Measurements from ENCODE around the gene ZNF132.
"Not testable (repeated sequence)": the region's sequence is repeated elsewhere in the genome, so short reads cannot be mapped to it uniquely, and the experiment has no call there.

Gene ZNF132

DNA sequence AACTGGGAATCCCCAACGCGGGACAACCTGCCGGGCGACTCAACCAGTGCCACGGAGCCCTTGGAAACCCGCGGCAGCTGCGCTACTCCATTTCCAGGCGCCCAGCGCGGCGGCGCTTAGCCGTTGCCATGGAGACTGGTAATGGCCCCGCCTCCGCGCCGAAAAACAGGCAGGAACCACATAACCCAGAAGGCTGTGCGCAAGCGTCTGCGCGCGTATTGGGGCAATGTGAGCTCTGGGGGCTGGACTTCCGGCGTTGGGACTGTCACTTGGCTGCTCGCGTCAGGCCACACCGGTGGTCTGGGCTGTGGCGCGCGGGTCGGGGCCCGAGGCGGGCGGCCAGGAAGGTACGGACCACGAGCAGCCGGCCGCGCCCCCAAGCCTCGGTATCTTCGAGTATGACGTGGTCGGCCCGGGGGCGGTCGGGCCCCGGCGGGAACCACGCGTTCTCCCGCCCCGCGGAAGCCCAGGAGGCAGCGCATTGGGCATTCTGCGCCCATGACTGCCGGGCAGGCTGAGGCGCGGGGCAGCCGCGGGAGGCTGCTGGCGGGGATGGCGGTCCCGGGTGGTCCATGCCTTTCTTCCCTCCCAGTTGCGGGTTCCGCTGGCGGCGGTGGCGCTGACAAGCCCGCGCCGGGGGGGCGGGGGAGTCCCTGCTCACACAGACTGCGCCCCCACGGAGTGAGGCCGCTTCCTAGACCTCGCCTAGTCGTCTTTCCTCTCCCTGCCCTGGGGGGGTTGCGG is 11.6 kb upstream of the ZNF132 start, which contains the start of gene ZNF324B:
TSS of gene ZNF324B (plus strand) at position 265 of the 744 bp plus-strand sequence. CDS start 2,080 bp downstream, outside the sequence.
- peaks cover 0 to 25% (median 24%) of the 10 kb centered on the region in 5 donors for H3K36me3 ChIP-seq (ENCODE audit: control insufficient read depth in 5 of 5, insufficient read depth in 5 of 5, low read length in 5 of 5)
- peaks cover 0 to 2% (median 0%) of the 10 kb centered on the region in 5 donors for H3K27me3 ChIP-seq (ENCODE audit: control insufficient read depth in 5 of 5, insufficient read depth in 4 of 5, low read length in 5 of 5)
- H3K9ac ChIP-seq (ENCODE audit: low read length in 5 of 5) = peak within 1 kb of the TSS in 4 of 5 donors; percentile 73 to 86 (median 85)
- peaks cover 3 to 16% (median 12%) of the 10 kb centered on the region in 5 donors for H3K4me1 ChIP-seq (ENCODE audit: control insufficient read depth in 5 of 5, insufficient read depth in 5 of 5, low read length in 5 of 5)
- peak within 1 kb of the TSS; percentile 41 for H3K27ac ChIP-seq (ENCODE audit: low read depth, low read length)
- peaks cover 0 to 3% (median 0%) of the 10 kb centered on the region in 5 donors for H3K9me3 ChIP-seq (ENCODE audit: control insufficient read depth in 5 of 5, low read length in 5 of 5)
- peak within 1 kb of the TSS; percentile 63 to 88 (median 87) for H3K4me3 ChIP-seq (ENCODE audit: low read depth in 1 of 5, low read length in 5 of 5)

DNA sequence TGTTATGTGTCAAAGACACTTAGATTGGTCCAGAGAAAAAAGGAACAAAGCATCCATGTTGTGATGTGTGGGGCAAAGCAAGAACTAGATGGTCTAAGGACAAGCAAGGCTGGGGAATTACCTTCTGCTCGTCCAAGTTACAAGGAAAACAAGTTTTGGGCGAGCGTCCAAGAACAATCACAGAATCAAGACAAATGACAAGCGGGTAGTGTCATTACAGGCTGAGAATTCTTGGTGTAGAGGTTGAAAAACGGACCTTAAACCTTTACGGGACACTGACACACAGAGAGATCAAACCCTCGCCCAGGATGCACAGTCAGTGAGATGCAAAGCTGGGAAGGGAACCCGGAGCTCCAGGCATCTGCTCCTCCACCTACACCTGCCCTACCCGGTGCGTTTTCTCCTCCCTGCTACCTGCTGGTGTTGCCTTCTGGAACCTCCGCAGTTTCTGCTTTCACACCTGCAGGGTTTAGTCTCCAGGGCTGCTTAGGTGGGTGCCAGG is 11.0 kb upstream of the ZNF132 start:
- Histone ChIP-seq H3K4me1 (ENCODE audit: control insufficient read depth in 5 of 5, insufficient read depth in 5 of 5, low read length in 5 of 5) (peaks cover 3 to 16% (median 12%) of the 10 kb centered on the region in 5 donors), H3K36me3 (ENCODE audit: control insufficient read depth in 5 of 5, insufficient read depth in 5 of 5, low read length in 5 of 5) (peaks cover 0 to 19% (median 17%) of the 10 kb centered on the region in 5 donors), H3K4me3 (ENCODE audit: low read depth in 1 of 5, low read length in 5 of 5) (peak overlapping the region; percentile 63 to 88 (median 87)), H3K9ac (ENCODE audit: low read length in 5 of 5) (peak overlapping the region in 3 of 5 donors; percentile 48 to 86 (median 59)), H3K9me3 (ENCODE audit: control insufficient read depth in 5 of 5, low read length in 5 of 5) (peaks cover 0 to 3% (median 0%) of the 10 kb centered on the region in 5 donors), H3K27ac (ENCODE audit: low read depth, low read length) (no peak overlapping the region), H3K27me3 (ENCODE audit: control insufficient read depth in 5 of 5, insufficient read depth in 4 of 5, low read length in 5 of 5) (peaks cover 0 to 4% (median 0%) of the 10 kb centered on the region in 5 donors)

DNA sequence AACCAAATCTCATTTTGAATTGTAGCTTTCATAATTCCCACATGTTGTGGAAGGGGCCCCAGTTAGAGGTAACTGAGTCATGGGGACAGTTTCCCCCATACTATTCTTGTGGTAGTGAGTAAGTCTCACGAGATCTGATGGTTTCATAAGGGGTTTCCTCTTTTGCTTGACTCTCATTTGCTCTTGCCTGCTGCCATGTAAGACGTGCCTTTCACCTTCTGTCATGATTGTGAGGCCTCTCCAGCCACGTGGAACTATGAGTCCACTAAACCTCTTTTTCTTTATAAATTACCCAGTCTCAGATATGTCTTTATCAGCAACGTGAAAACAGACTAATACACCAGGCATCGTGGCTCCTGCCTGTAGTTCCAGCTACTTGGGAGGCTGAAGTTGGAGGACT is 10.0 kb upstream of the ZNF132 start:
- not testable (repeated sequence) for H3K4me3 ChIP-seq (ENCODE audit: low read depth in 1 of 5, low read length in 5 of 5); H3K27ac ChIP-seq (ENCODE audit: low read depth, low read length); H3K9me3 ChIP-seq (ENCODE audit: control insufficient read depth in 5 of 5, low read length in 5 of 5); H3K9ac ChIP-seq (ENCODE audit: low read length in 5 of 5); H3K27me3 ChIP-seq (ENCODE audit: control insufficient read depth in 5 of 5, insufficient read depth in 4 of 5, low read length in 5 of 5)
- Histone ChIP-seq H3K36me3 (ENCODE audit: control insufficient read depth in 5 of 5, insufficient read depth in 5 of 5, low read length in 5 of 5) (peaks cover 0 to 15% (median 11%) of the 10 kb centered on the region in 5 donors), H3K4me1 (ENCODE audit: control insufficient read depth in 5 of 5, insufficient read depth in 5 of 5, low read length in 5 of 5) (peaks cover 3 to 16% (median 12%) of the 10 kb centered on the region in 5 donors)

DNA sequence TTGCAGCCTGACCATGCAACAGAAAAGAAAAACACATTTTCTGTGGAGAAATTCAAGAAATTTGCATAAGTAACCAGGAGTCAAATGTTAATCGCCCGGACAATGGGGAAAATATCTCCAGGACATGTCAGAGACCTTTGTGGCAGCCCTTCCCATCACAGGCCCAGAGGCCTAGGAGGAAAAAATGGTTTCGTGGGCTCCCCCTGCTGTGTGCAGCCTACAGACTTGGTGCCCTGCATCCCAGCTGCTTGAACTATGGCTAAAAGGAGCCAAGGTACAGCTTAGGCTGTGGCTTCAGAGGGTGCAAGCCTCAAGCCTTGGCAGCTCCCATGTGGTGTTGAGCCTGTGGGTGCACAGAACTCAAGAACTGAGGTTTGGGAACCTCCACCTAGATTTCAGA is 8.9 kb upstream of the ZNF132 start:
- H3K27me3 ChIP-seq (ENCODE audit: control insufficient read depth in 5 of 5, insufficient read depth in 4 of 5, low read length in 5 of 5); H3K36me3 ChIP-seq (ENCODE audit: control insufficient read depth in 5 of 5, insufficient read depth in 5 of 5, low read length in 5 of 5); H3K9me3 ChIP-seq (ENCODE audit: control insufficient read depth in 5 of 5, low read length in 5 of 5); H3K4me3 ChIP-seq (ENCODE audit: low read depth in 1 of 5, low read length in 5 of 5); H3K9ac ChIP-seq (ENCODE audit: low read length in 5 of 5); H3K27ac ChIP-seq (ENCODE audit: low read depth, low read length): not testable (repeated sequence)
- H3K4me1 ChIP-seq (ENCODE audit: control insufficient read depth in 5 of 5, insufficient read depth in 5 of 5, low read length in 5 of 5) = peaks cover 3 to 16% (median 12%) of the 10 kb centered on the region in 5 donors

DNA sequence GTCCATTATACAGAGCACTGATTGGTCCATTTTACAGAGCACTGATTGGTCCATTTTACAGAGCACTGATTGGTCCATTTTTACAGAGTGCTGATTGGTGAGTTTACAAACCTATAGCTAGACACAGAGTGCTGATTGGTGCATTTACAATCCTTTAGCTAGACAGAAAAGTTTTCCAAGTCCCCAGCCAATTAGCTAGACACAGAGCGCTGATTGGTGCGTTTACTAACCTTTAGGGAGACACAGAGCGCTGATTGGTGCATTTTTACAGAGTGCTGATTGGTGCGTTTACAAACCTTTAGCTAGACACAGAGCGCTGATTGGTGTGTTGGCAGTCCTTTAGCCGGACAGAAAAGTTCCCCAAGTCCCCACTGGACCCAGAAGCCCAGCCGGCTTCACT is 3.0 kb upstream of the ZNF132 start:
- Histone ChIP-seq H3K9me3 (ENCODE audit: control insufficient read depth in 5 of 5, low read length in 5 of 5) (peaks cover 2 to 12% (median 9%) of the 10 kb centered on the region in 5 donors), H3K4me1 (ENCODE audit: control insufficient read depth in 5 of 5, insufficient read depth in 5 of 5, low read length in 5 of 5) (peaks cover 3 to 20% (median 18%) of the 10 kb centered on the region in 5 donors)
- not testable (repeated sequence) for H3K4me3 ChIP-seq (ENCODE audit: low read depth in 1 of 5, low read length in 5 of 5); H3K27ac ChIP-seq (ENCODE audit: low read depth, low read length); H3K36me3 ChIP-seq (ENCODE audit: control insufficient read depth in 5 of 5, insufficient read depth in 5 of 5, low read length in 5 of 5); H3K9ac ChIP-seq (ENCODE audit: low read length in 5 of 5); H3K27me3 ChIP-seq (ENCODE audit: control insufficient read depth in 5 of 5, insufficient read depth in 4 of 5, low read length in 5 of 5)

DNA sequence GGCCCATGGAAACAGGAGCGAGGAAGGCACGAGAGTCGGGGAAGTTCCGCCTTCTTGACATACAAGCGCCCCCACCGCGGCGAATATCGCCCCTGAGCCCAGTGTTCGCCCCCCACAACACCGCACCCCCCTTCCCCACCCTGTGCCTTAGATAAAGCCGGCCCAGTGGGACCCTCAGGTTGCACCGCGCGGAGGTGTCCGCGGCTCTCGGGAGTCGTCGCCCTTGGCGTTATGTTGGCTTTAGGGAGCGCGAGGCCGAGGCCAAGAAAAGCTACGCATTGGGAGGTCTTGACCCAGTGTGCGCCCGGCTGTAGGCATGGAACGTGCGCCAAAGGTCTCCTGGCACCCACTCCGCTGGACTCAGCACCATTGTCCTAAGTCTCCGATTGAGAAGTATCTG is 603 bp upstream of the ZNF132 start:
- H3K36me3 ChIP-seq (ENCODE audit: control insufficient read depth in 5 of 5, insufficient read depth in 5 of 5, low read length in 5 of 5) = peaks cover 5 to 23% (median 17%) of the 10 kb centered on the region in 5 donors
- no peaks in the 10 kb centered on the region for H3K27me3 ChIP-seq (ENCODE audit: control insufficient read depth in 5 of 5, insufficient read depth in 4 of 5, low read length in 5 of 5)
- H3K4me3 ChIP-seq (ENCODE audit: low read depth in 1 of 5, low read length in 5 of 5) = peak overlapping the region; percentile 87 to 99 (median 94)
- H3K27ac ChIP-seq (ENCODE audit: low read depth, low read length) = peak overlapping the region; percentile 67
- peaks cover 3 to 20% (median 18%) of the 10 kb centered on the region in 5 donors for H3K4me1 ChIP-seq (ENCODE audit: control insufficient read depth in 5 of 5, insufficient read depth in 5 of 5, low read length in 5 of 5)
- peak overlapping the region in 2 of 5 donors; percentile 18 to 27 for H3K9ac ChIP-seq (ENCODE audit: low read length in 5 of 5)
- H3K9me3 ChIP-seq (ENCODE audit: control insufficient read depth in 5 of 5, low read length in 5 of 5) = peaks cover 21 to 33% (median 25%) of the 10 kb centered on the region in 5 donors

DNA sequence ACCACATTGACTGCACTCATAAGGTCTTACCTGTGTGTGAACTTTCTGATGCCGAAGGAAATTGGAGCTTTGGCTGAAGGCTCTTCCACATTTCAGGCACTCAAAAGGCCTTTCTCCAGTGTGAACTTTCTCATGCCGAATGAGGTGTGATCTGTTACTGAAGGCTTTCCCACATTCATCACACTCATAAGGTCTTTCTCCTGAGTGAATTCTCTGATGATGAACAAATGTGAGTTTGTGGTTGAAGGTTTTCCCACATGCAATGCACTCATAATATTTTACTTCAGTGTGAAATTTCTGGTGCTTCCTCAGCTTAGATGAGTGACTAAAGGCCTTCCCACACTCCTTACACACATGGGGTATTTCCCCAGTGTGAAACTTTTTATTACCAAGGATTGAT is 5.7 kb downstream of the ZNF132 start:
- Histone ChIP-seq H3K4me1 (ENCODE audit: control insufficient read depth in 5 of 5, insufficient read depth in 5 of 5, low read length in 5 of 5) (peaks cover under 1 to 14% (median 4%) of the 10 kb centered on the region in 5 donors), H3K4me3 (ENCODE audit: low read depth in 1 of 5, low read length in 5 of 5) (peak overlapping the region; percentile 23 to 59 (median 49)), H3K27ac (ENCODE audit: low read depth, low read length) (no peak overlapping the region), H3K27me3 (ENCODE audit: control insufficient read depth in 5 of 5, insufficient read depth in 4 of 5, low read length in 5 of 5) (peaks cover 0 to 9% (median 0%) of the 10 kb centered on the region in 5 donors), H3K9ac (ENCODE audit: low read length in 5 of 5) (peak overlapping the region in 1 of 5 donors; percentile 43), H3K36me3 (ENCODE audit: control insufficient read depth in 5 of 5, insufficient read depth in 5 of 5, low read length in 5 of 5) (peaks cover 30 to 61% (median 45%) of the 10 kb centered on the region in 5 donors), H3K9me3 (ENCODE audit: control insufficient read depth in 5 of 5, low read length in 5 of 5) (peaks cover 74 to 90% (median 83%) of the 10 kb centered on the region in 5 donors)

DNA sequence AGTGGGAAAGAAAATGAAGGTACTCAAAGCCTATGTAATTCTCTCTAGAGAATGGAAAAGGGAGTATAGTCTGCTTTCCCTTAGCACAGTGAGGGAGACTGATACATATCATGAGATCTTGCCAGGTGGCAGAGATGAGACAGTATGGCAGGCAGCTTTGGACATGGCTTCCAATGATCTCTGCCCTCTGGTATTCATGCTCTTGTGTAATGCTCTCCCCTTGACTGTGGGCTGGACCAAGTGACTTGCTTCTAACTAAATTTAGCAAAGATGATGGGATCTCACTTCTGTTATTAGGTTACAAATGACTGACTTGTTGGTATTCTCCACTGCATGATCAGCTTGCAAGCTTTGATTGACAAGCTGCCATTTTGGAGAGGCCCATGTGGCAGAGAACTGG is 10.2 kb downstream of the ZNF132 start:
- H3K9ac ChIP-seq (ENCODE audit: low read length in 5 of 5) = no peak overlapping the region
- H3K4me1 ChIP-seq (ENCODE audit: control insufficient read depth in 5 of 5, insufficient read depth in 5 of 5, low read length in 5 of 5) = peaks cover 0 to 12% (median 0%) of the 10 kb centered on the region in 5 donors
- peaks cover 0 to 9% (median 0%) of the 10 kb centered on the region in 5 donors for H3K27me3 ChIP-seq (ENCODE audit: control insufficient read depth in 5 of 5, insufficient read depth in 4 of 5, low read length in 5 of 5)
- H3K27ac ChIP-seq (ENCODE audit: low read depth, low read length) = no peak overlapping the region
- peaks cover 59 to 79% (median 72%) of the 10 kb centered on the region in 5 donors for H3K9me3 ChIP-seq (ENCODE audit: control insufficient read depth in 5 of 5, low read length in 5 of 5)
- H3K4me3 ChIP-seq (ENCODE audit: low read depth in 1 of 5, low read length in 5 of 5) = peak overlapping the region in 4 of 5 donors; percentile 13 to 59 (median 49)
- H3K36me3 ChIP-seq (ENCODE audit: control insufficient read depth in 5 of 5, insufficient read depth in 5 of 5, low read length in 5 of 5) = peaks cover 15 to 36% (median 17%) of the 10 kb centered on the region in 5 donors

DNA sequence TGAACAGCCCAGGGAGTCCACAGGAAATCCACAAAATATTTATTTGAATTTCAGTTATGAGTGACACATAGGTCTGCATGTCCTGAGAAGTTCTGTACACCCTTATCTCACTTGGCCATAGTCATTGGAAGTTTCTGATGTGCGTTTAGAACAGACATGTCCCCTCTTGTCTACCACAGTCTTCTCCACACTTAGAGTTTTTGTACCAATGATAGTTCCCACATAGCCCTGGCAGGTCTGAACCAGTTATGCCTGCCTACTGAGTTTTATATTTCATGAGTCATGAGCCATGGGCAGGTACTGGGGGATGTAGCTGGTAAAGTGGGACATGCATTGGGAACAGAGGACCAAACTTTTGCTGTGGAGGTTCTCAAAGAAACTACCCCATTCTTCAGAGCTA is 11.3 kb downstream of the ZNF132 start:
- Histone ChIP-seq H3K4me1 (ENCODE audit: control insufficient read depth in 5 of 5, insufficient read depth in 5 of 5, low read length in 5 of 5) (peaks cover 0 to 4% (median 0%) of the 10 kb centered on the region in 5 donors), H3K9me3 (ENCODE audit: control insufficient read depth in 5 of 5, low read length in 5 of 5) (peaks cover 47 to 68% (median 61%) of the 10 kb centered on the region in 5 donors), H3K9ac (ENCODE audit: low read length in 5 of 5) (no peak overlapping the region), H3K36me3 (ENCODE audit: control insufficient read depth in 5 of 5, insufficient read depth in 5 of 5, low read length in 5 of 5) (peaks cover 4 to 25% (median 6%) of the 10 kb centered on the region in 5 donors), H3K27me3 (ENCODE audit: control insufficient read depth in 5 of 5, insufficient read depth in 4 of 5, low read length in 5 of 5) (peaks cover 0 to 4% (median 0%) of the 10 kb centered on the region in 5 donors), H3K27ac (ENCODE audit: low read depth, low read length) (no peak overlapping the region), H3K4me3 (ENCODE audit: low read depth in 1 of 5, low read length in 5 of 5) (peak overlapping the region in 3 of 5 donors; percentile 6 to 37 (median 12))

DNA sequence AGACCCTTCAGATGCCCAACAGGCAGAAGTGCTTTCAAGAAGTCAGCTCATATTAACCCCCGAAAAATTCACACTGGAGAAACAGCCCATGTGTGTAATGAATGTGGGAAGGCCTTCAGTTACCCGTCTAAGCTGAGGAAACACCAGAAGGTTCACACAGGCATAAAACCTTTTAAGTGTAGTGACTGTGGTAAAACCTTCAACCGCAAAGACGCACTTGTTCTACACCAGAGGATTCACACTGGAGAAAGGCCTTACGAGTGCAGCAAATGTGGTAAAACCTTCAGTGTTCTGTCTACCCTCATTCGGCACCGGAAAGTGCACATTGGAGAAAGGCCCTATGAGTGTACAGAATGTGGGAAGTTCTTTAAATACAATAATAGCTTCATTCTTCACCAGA is 22.9 kb downstream of the ZNF132 start:
- H3K36me3 ChIP-seq (ENCODE audit: control insufficient read depth in 5 of 5, insufficient read depth in 5 of 5, low read length in 5 of 5) = peaks cover 4 to 40% (median 36%) of the 10 kb centered on the region in 5 donors
- H3K4me1 ChIP-seq (ENCODE audit: control insufficient read depth in 5 of 5, insufficient read depth in 5 of 5, low read length in 5 of 5) = peaks cover 0 to 3% (median 0%) of the 10 kb centered on the region in 5 donors
- peak overlapping the region in 1 of 5 donors; percentile 42 for H3K9ac ChIP-seq (ENCODE audit: low read length in 5 of 5)
- H3K4me3 ChIP-seq (ENCODE audit: low read depth in 1 of 5, low read length in 5 of 5) = no peak overlapping the region
- no peak overlapping the region for H3K27ac ChIP-seq (ENCODE audit: low read depth, low read length)
- peaks cover 0 to 8% (median 0%) of the 10 kb centered on the region in 5 donors for H3K9me3 ChIP-seq (ENCODE audit: control insufficient read depth in 5 of 5, low read length in 5 of 5)
- H3K27me3 ChIP-seq (ENCODE audit: control insufficient read depth in 5 of 5, insufficient read depth in 4 of 5, low read length in 5 of 5) = no peaks in the 10 kb centered on the region
